ENCODE results near the gene RAD51B.
A peak's percentile ranks its signal among the peaks of the same experiment; 100 is the strongest.

Gene RAD51B

GRCh38 chr14:68042586-68043210, 223.1 kb downstream of the RAD51B start:
- Histone ChIP-seq H3K27ac (ENCODE audit: extremely low read depth, low read depth, low read length) (no peak overlapping the region), H3K4me3 (ENCODE audit: low read depth, low read length) (no peak overlapping the region), H3K4me1 (ENCODE audit: control insufficient read depth, insufficient read depth, low read length) (peaks cover 29% of the 10 kb centered on the region), H3K9me3 (ENCODE audit: control insufficient read depth, insufficient read depth, low read depth, low read length) (no peaks in the 10 kb centered on the region), H3K36me3 (ENCODE audit: control insufficient read depth in 2 of 2, insufficient read depth in 1 of 2, low read length in 2 of 2) (no peaks in the 10 kb centered on the region)
- CTCF ChIA-PET, result no interaction called here
- no peak for TF ChIP-seq WT1 (tag by site-specific recombination; IDR thresholded peaks at IDR 0.05)
- TF ChIP-seq ZBTB6 (tag by site-specific recombination; IDR thresholded peaks at IDR 0.05), result peak; percentile 67
- no peak for TF ChIP-seq ZNF324 (tag by site-specific recombination; IDR thresholded peaks at IDR 0.05)
- no peak for TF ChIP-seq OVOL3 (tag by site-specific recombination; IDR thresholded peaks at IDR 0.05)
- POLR2A ChIA-PET, result no interaction called here

DNA sequence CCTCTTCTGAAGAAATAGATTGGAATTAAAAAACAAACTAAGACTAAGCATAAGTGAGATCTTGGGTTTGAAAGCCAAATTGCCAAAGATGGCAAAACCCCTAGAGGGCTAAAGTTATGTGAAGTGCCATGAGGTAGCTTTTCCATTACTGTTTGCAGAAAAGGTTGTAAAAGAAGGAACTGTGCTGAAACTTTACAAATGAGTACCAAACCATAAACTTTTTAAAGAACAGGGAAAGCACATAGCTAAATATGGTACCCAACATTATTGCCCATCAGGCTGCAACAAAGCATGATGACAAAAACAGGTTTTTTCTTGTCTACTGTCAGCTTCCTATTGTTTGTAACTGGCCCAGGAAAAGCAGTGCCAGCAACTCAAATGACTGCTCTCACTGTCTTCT, 224.2 kb downstream of the RAD51B start:
- POLR2A ChIA-PET, result no interaction called here
- Histone ChIP-seq H3K4me3 (ENCODE audit: low read depth, low read length) (no peak overlapping the region), H3K9me3 (ENCODE audit: control insufficient read depth, insufficient read depth, low read depth, low read length) (no peaks in the 10 kb centered on the region), H3K4me1 (ENCODE audit: control insufficient read depth, insufficient read depth, low read length) (peaks cover 29% of the 10 kb centered on the region), H3K27ac (ENCODE audit: extremely low read depth, low read depth, low read length) (no peak overlapping the region), H3K36me3 (ENCODE audit: control insufficient read depth in 2 of 2, insufficient read depth in 1 of 2, low read length in 2 of 2) (no peaks in the 10 kb centered on the region)
- CTCF ChIA-PET, result no interaction called here
- no peak for TF ChIP-seq HOXC10 (CRISPR knock-in tag; IDR thresholded peaks at IDR 0.05)
- TF ChIP-seq, protein P1, sequence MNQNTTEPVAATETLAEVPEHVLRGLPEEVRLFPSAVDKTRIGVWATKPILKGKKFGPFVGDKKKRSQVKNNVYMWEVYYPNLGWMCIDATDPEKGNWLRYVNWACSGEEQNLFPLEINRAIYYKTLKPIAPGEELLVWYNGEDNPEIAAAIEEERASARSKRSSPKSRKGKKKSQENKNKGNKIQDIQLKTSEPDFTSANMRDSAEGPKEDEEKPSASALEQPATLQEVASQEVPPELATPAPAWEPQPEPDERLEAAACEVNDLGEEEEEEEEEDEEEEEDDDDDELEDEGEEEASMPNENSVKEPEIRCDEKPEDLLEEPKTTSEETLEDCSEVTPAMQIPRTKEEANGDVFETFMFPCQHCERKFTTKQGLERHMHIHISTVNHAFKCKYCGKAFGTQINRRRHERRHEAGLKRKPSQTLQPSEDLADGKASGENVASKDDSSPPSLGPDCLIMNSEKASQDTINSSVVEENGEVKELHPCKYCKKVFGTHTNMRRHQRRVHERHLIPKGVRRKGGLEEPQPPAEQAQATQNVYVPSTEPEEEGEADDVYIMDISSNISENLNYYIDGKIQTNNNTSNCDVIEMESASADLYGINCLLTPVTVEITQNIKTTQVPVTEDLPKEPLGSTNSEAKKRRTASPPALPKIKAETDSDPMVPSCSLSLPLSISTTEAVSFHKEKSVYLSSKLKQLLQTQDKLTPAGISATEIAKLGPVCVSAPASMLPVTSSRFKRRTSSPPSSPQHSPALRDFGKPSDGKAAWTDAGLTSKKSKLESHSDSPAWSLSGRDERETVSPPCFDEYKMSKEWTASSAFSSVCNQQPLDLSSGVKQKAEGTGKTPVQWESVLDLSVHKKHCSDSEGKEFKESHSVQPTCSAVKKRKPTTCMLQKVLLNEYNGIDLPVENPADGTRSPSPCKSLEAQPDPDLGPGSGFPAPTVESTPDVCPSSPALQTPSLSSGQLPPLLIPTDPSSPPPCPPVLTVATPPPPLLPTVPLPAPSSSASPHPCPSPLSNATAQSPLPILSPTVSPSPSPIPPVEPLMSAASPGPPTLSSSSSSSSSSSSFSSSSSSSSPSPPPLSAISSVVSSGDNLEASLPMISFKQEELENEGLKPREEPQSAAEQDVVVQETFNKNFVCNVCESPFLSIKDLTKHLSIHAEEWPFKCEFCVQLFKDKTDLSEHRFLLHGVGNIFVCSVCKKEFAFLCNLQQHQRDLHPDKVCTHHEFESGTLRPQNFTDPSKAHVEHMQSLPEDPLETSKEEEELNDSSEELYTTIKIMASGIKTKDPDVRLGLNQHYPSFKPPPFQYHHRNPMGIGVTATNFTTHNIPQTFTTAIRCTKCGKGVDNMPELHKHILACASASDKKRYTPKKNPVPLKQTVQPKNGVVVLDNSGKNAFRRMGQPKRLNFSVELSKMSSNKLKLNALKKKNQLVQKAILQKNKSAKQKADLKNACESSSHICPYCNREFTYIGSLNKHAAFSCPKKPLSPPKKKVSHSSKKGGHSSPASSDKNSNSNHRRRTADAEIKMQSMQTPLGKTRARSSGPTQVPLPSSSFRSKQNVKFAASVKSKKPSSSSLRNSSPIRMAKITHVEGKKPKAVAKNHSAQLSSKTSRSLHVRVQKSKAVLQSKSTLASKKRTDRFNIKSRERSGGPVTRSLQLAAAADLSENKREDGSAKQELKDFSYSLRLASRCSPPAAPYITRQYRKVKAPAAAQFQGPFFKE (tag by site-specific recombination; IDR thresholded peaks at IDR 0.05; ENCODE audit: borderline replicate concordance), result no peak
- no peak for TF ChIP-seq ZNF302 (tag by site-specific recombination; IDR thresholded peaks at IDR 0.05; ENCODE audit: low read depth)
- no peak for TF ChIP-seq ZNF169 (tag by site-specific recombination; IDR thresholded peaks at IDR 0.05)
- no peak for TF ChIP-seq ZNF571 (tag by site-specific recombination; IDR thresholded peaks at IDR 0.05)
- TF ChIP-seq ZNF214 (tag by site-specific recombination; IDR thresholded peaks at IDR 0.05; ENCODE audit: borderline replicate concordance), result no peak
- no peak for TF ChIP-seq ZNF133 (tag by site-specific recombination; IDR thresholded peaks at IDR 0.05)
- TF ChIP-seq ZNF350 (tag by site-specific recombination; IDR thresholded peaks at IDR 0.05), result no peak
- TF ChIP-seq ZNF221 (tag by site-specific recombination; IDR thresholded peaks at IDR 0.05; ENCODE audit: borderline replicate concordance), result no peak
- TF ChIP-seq ZNF558 (tag by site-specific recombination; IDR thresholded peaks at IDR 0.05), result no peak
- TF ChIP-seq ZNF157 (tag by site-specific recombination; IDR thresholded peaks at IDR 0.05), result no peak
- TF ChIP-seq ZBTB17 (tag by site-specific recombination; IDR thresholded peaks at IDR 0.05), result no peak
- TF ChIP-seq ZNF416 (tag by site-specific recombination; IDR thresholded peaks at IDR 0.05), result no peak
- TF ChIP-seq, protein P2, sequence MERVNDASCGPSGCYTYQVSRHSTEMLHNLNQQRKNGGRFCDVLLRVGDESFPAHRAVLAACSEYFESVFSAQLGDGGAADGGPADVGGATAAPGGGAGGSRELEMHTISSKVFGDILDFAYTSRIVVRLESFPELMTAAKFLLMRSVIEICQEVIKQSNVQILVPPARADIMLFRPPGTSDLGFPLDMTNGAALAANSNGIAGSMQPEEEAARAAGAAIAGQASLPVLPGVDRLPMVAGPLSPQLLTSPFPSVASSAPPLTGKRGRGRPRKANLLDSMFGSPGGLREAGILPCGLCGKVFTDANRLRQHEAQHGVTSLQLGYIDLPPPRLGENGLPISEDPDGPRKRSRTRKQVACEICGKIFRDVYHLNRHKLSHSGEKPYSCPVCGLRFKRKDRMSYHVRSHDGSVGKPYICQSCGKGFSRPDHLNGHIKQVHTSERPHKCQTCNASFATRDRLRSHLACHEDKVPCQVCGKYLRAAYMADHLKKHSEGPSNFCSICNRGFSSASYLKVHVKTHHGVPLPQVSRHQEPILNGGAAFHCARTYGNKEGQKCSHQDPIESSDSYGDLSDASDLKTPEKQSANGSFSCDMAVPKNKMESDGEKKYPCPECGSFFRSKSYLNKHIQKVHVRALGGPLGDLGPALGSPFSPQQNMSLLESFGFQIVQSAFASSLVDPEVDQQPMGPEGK (tag by site-specific recombination; IDR thresholded peaks at IDR 0.05), result no peak
- TF ChIP-seq ZNF10 (tag by site-specific recombination; IDR thresholded peaks at IDR 0.05), result no peak

Measured in HEK293 (cell line).